Thyroid gland (tissue), 4 donors: ENCODE measurements around the gene PSD2. TPM values are rescaled to one million over a fixed set of nuclear protein-coding genes. Genes with fewer than 3 reads are reported as not detected.

Experiments used
- DNase-seq, 2 donors: peaks; one replicate each; pipeline ENCODE4 v3.0.0-alpha.2; 2019
- H3K27ac ChIP-seq, 3 donors: fragments of 200-600 bp; sonication (generic); 1 replicate in 2 of 3; 2 replicates in 1 of 3; pipeline ENCODE4 v1.5.1; 2016 to 2019; ENCODE audit warnings: mild to moderate bottlenecking in 1 of 3, moderate library complexity in 1 of 3
- H3K27me3 ChIP-seq: fragments of 200-600 bp; sonication (generic); one replicate; pipeline ENCODE4 v1.5.1; 2019
- H3K36me3 ChIP-seq, 2 donors: fragments of 200-600 bp; sonication (generic); one replicate each; pipeline ENCODE4 v1.5.1; 2016 to 2019
- H3K4me1 ChIP-seq, 2 donors: fragments of 200-600 bp; sonication (generic); one replicate each; pipeline ENCODE4 v1.5.1; 2017 to 2019
- H3K4me3 ChIP-seq, 3 donors: fragments of 200-600 bp; sonication (generic); replicated peaks in 1 of 3; 1 replicate in 2 of 3; 2 replicates in 1 of 3; pipeline ENCODE4 v1.5.1; 2016; ENCODE audit warnings: mild to moderate bottlenecking in 1 of 3
- H3K9me3 ChIP-seq: fragments of 200-600 bp; sonication (generic); one replicate; pipeline ENCODE4 v1.5.1; 2017
- CTCF ChIP-seq, 6 experiments: fragments of 200-600 bp in 3 of 6; fragments of 450-650 bp in 3 of 6; sonication (generic) in 3 of 6; IDR thresholded peaks; one replicate each; pipeline ENCODE4 v1.5.1; 2016 to 2019; ENCODE audit warnings: antibody characterized with exemption in 6 of 6, mild to moderate bottlenecking in 2 of 6, inconsistent platforms in 1 of 6, moderate library complexity in 1 of 6
- POLR2A ChIP-seq, 2 donors: fragments of 450-650 bp; IDR thresholded peaks; one replicate each; pipeline ENCODE4 v1.6.1; 2017; ENCODE audit warnings: antibody characterized with exemption in 2 of 2, mild to moderate bottlenecking in 2 of 2, moderate library complexity in 1 of 2
- WGBS, 2 donors: methylation state at CpG; one replicate each; pipeline ENCODE4 v1.1.5; 2017; 5-methylcytosine and 5-hydroxymethylcytosine counted together
- intact Hi-C: fragments of 100-400 bp; cut with DNase I; formaldehyde crosslinking; loops from one replicate; pipeline ENCODE4 v1.15.1; 2023
- total RNA-seq, 4 donors: library from RNA; depleted of rRNA; stranded (reverse); fragments of >200 nt; gene quantifications; one replicate each; pipeline ENCODE4 v1.2.3, GENCODE V29; 2016

Gene PSD2
- total RNA-seq, 4 donors from 2014 or later = 0.11 to 0.67 (median 0.13) TPM; not detected in 1

- Histone ChIP-seq H3K27ac (no peak overlapping the region), H3K9me3 (no peaks in the 10 kb centered on the region), H3K4me1 (no peaks in the 10 kb centered on the region), H3K4me3 (no peak overlapping the region), H3K36me3 (no peaks in the 10 kb centered on the region), H3K27me3 (no peaks in the 10 kb centered on the region)
- 92 to 93% methylated on average over 8 of the region's 8 CpGs for WGBS, 2 donors
- no peak for TF ChIP-seq CTCF (IDR thresholded peaks at IDR 0.05)
- no peak for TF ChIP-seq POLR2A (IDR thresholded peaks at IDR 0.05)
- DNase-seq = no peak
- intact Hi-C loops = loop anchor here (5.0 kb wide), 1 partner anchor 53 kb away; no protein-coding TSS in a partner anchor
Observed at GRCh38 chr5:139839918-139840317, 44.3 kb downstream of the PSD2 start.

DNA sequence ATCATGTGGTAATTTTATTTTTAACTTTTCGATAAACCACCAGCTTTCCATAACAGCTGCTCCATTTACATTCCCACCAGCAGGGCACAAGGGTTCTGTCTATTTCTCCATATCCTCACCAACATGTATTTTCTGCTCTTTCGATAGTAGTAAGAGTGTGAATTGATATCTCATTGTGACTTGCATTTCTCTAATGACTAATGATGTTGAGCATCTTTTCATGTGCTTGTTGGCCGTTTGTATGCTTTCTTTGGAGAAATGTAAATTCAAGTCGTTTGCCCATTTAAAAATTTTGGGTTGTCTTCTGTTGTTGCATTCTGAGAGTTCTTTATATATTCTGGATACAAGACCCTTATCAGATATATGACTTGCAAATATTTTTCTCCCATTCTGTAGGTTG, 45.9 kb downstream of the PSD2 start:
- intact Hi-C loops = loop anchor here (5.0 kb wide), 1 partner anchor 54 kb away; no protein-coding TSS in a partner anchor
- WGBS, 2 donors = 82 to 87% methylated on average over 4 of the region's 4 CpGs
- TF ChIP-seq CTCF (IDR thresholded peaks at IDR 0.05) = no peak
- TF ChIP-seq POLR2A (IDR thresholded peaks at IDR 0.05) = no peak

DNA sequence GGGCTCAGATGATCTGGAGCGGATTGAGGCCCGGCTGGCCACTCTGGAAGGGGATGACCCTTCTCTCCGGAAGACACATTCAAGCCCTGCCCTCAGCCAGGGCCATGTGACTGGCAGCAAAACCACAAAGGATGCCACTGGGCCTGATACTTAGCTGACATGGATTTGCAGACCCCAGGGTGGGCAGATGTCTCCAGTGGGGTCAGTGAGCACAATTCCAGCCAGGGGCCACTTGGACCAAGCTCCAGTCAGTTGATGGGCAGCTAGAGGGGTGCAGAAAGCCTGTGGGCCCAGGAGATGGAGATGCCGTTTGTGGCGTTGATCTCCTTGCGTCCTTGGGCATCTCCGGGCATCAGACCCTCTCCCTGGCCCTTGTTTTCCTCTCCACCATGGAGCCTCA, 46.7 kb downstream of the PSD2 start:
- 90 to 96% methylated on average over 7 of the region's 7 CpGs for WGBS, 2 donors
- intact Hi-C loops = loop anchor here (5.0 kb wide), 1 partner anchor 55 kb away; no protein-coding TSS in a partner anchor

More for the DNA sequence above, 45.9 kb downstream of the PSD2 start:
- H3K27ac ChIP-seq = no peak overlapping the region
- H3K4me1 ChIP-seq = no peaks in the 10 kb centered on the region
- no peaks in the 10 kb centered on the region for H3K27me3 ChIP-seq
- H3K4me3 ChIP-seq = no peak overlapping the region
- no peaks in the 10 kb centered on the region for H3K9me3 ChIP-seq
- DNase-seq = no peak
- H3K36me3 ChIP-seq = no peaks in the 10 kb centered on the region

DNA sequence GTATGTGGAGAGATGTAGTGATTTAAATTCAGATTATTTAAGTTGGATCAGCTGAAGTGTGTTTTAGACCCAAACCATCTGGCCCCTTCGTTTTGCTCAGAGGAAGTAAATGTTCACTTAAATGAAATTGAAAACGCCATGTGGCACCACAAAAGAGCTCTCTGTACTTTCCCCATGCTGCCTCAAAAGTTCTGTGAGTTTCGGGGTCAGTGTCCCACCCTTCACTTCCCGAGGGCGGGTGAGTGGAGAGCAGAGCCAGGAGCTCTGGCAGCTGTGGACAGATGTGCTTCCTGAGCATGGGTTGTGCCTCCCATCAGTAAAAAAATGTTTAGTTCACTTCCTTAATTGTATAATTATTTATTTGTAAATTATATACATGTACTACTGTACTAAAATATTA, 48.4 kb downstream of the PSD2 start:
- Histone ChIP-seq H3K36me3 (no peaks in the 10 kb centered on the region), H3K4me1 (peaks cover 5 to 10% of the 10 kb centered on the region in 2 donors), H3K4me3 (no peak overlapping the region), H3K27ac (no peak overlapping the region), H3K27me3 (no peaks in the 10 kb centered on the region), H3K9me3 (no peaks in the 10 kb centered on the region)
- intact Hi-C loops = loop anchor here (5.0 kb wide), 1 partner anchor 57 kb away; no protein-coding TSS in a partner anchor
- DNase-seq = no peak
- 57 to 59% methylated on average over 5 of the region's 5 CpGs for WGBS, 2 donors
- TF ChIP-seq CTCF (IDR thresholded peaks at IDR 0.05) (no peak), POLR2A (IDR thresholded peaks at IDR 0.05) (no peak)

More for the DNA sequence above, 46.7 kb downstream of the PSD2 start:
- no peaks in the 10 kb centered on the region for H3K36me3 ChIP-seq
- no peak for DNase-seq
- peaks cover 4 to 5% of the 10 kb centered on the region in 2 donors for H3K4me1 ChIP-seq
- no peak for TF ChIP-seq POLR2A (IDR thresholded peaks at IDR 0.05)
- TF ChIP-seq CTCF (IDR thresholded peaks at IDR 0.05) = no peak
- H3K27me3 ChIP-seq = no peaks in the 10 kb centered on the region
- H3K4me3 ChIP-seq = no peak overlapping the region
- no peaks in the 10 kb centered on the region for H3K9me3 ChIP-seq
- no peak overlapping the region for H3K27ac ChIP-seq

- H3K36me3 ChIP-seq = no peaks in the 10 kb centered on the region
- TF ChIP-seq CTCF (IDR thresholded peaks at IDR 0.05) = peak; percentile 52 to 76 (median 73)
- TF ChIP-seq POLR2A (IDR thresholded peaks at IDR 0.05) = no peak
- no peaks in the 10 kb centered on the region for H3K27me3 ChIP-seq
- 46 to 48% methylated on average over 18 of the region's 18 CpGs for WGBS, 2 donors
- peaks cover 5 to 10% of the 10 kb centered on the region in 2 donors for H3K4me1 ChIP-seq
- intact Hi-C loops = loop anchor here (5.0 kb wide), 1 partner anchor 57 kb away; no protein-coding TSS in a partner anchor
- no peaks in the 10 kb centered on the region for H3K9me3 ChIP-seq
- no peak overlapping the region for H3K27ac ChIP-seq
- no peak overlapping the region for H3K4me3 ChIP-seq
- DNase-seq = peak; percentile 81 to 85
Observed at GRCh38 chr5:139844472-139845145, 49.0 kb downstream of the PSD2 start.
